GM12864 (cell line): ENCODE data around the gene GOLGA6D.
"Not testable (repeated sequence)": the region's sequence is repeated elsewhere in the genome, so short reads cannot be mapped to it uniquely, and the experiment has no call there.

Experiments
- DNase-seq: peaks from one replicate; pipeline ENCODE4 v3.0.0-alpha.2; 2011; ENCODE audit warnings: low read depth
- H3K4me3 ChIP-seq: 2 replicates; pipeline ENCODE4 v1.5.1; 2011; ENCODE audit warnings: mild to moderate bottlenecking, low read depth, low read length, control low read depth
- TF ChIP-seq, protein P1 (sequence below): IDR thresholded peaks from 2 replicates; pipeline ENCODE4 v1.5.1; 2011; ENCODE audit warnings: low read depth, mild to moderate bottlenecking, moderate library complexity, low read length, control low read depth, inconsistent platforms; ENCODE audit errors: missing control alignments

The GOLGA6D gene

DNA sequence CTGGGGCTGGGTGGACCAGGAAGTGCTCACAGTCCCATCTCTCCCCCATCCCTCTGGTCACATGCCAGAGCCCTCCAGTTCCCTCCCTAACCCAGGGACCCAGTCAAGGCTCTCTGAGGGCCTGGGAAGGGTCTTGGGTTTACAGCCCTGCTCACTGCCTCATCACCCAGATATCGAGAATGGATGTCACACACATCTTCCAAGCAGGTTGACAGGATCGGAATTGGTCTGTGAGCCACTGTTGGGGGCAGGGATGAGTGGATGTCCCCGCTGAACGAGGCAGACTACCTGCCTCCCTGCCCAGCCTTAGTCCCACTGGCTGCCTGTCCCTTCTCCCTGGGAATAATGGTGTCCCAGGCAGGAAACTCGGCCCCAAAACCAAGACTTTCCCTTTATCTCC is 44.5 kb upstream of the GOLGA6D start:
- no peak overlapping the region for H3K4me3 ChIP-seq
- no peak for DNase-seq
- TF ChIP-seq, protein P1, sequence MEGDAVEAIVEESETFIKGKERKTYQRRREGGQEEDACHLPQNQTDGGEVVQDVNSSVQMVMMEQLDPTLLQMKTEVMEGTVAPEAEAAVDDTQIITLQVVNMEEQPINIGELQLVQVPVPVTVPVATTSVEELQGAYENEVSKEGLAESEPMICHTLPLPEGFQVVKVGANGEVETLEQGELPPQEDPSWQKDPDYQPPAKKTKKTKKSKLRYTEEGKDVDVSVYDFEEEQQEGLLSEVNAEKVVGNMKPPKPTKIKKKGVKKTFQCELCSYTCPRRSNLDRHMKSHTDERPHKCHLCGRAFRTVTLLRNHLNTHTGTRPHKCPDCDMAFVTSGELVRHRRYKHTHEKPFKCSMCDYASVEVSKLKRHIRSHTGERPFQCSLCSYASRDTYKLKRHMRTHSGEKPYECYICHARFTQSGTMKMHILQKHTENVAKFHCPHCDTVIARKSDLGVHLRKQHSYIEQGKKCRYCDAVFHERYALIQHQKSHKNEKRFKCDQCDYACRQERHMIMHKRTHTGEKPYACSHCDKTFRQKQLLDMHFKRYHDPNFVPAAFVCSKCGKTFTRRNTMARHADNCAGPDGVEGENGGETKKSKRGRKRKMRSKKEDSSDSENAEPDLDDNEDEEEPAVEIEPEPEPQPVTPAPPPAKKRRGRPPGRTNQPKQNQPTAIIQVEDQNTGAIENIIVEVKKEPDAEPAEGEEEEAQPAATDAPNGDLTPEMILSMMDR = no peak

DNA sequence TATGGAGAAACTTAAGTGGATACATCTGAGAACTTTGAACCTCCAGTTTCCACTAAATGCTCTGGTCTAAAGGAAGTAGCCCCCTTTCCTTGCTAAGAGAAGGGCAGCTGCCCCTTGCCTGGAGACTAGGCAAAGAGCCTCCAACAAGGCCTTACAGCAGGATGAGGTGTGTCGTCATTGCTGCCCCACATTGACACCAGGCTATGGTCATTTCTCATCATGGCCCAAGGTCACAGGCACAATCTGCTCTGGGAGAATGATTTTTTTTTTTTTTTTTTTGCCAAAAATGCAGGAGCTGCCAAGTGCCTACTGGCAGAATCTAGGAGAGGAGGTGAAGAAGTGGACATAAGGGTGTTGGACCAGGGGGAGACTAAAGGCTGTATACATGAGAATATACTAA is 36.9 kb upstream of the GOLGA6D start:
- not testable (repeated sequence) for DNase-seq, H3K4me3 ChIP-seq

DNA sequence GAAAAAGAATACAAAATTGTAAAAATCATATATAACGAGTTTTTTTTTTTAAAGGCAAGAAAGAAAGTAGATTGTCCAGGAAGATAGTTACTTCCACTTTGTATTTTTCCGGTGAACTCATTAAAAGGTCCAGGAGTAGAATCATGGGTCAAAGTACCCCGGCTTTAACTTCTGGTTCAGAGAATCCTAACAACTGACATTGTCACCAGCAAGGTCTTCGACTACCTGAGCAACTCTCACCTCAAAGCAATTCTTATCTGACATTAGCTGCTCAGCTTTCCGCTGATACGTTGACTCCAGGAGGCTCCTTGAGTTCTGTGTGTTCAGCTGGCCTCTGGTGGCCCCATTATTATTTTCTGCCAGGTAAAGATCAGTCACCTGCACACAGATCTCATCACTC is 33.6 kb upstream of the GOLGA6D start:
- not testable (repeated sequence) for DNase-seq, H3K4me3 ChIP-seq

DNA sequence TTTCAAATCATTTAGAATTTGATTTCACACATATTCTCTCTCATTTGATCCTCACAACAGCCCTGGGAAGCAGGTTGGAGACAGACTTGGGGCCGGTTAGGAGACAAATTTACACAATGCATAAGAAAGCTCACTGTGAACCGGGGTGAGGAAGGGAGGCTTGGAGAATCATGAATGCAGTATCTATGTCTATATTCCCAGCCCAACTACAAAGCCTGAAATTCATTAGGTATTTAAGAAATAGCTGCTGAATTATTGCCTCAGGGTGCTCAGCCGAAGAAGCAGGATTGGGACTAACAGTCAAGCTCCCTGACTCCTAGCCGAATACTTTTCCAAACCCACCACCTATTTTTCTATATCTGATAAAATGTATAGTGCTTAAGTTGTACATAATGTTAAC is 32.9 kb upstream of the GOLGA6D start:
- TF ChIP-seq, protein P1 = no peak
- DNase-seq = no peak

DNA sequence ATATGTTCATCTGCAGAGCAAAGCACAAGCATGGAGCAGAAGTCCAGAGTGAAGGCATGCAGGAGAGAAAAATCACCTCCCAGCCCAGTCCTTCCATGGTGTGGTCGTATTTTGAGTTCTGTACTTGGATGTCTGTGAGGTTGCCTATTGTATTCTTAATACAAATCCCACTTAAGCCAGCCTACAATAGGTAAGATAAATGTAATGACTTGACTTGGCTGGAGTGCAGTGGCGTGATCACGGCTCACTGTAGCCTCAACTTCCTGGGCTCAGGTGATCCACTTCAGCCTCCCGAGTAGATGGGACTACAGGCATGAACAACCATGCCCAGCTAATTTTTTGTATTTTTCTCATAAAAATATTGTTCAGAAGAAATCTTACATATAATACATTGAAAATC is 31.3 kb upstream of the GOLGA6D start:
- H3K4me3 ChIP-seq, DNase-seq: not testable (repeated sequence)

More for the DNA sequence above, 32.9 kb upstream of the GOLGA6D start:
- no peak overlapping the region for H3K4me3 ChIP-seq

DNA sequence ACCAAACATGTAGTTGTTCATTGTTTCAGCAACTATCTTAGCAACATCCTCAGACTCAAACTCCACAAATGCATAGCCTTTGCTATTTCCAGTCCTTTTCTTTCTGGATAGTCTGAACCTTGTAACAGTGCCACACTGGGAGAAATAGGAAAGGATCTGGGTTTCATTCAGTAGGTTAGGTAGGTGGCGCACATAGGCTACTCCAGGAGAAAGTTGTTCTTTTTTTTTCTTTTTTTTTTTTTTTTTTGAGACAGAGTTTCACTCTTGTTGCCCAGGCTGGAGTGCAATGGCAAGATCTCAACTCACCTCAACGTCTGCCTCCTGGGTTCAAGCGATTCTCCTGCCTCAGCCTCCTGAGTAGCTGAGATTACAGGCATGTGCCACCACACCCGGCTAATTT is 30.4 kb upstream of the GOLGA6D start:
- not testable (repeated sequence) for H3K4me3 ChIP-seq, DNase-seq

DNA sequence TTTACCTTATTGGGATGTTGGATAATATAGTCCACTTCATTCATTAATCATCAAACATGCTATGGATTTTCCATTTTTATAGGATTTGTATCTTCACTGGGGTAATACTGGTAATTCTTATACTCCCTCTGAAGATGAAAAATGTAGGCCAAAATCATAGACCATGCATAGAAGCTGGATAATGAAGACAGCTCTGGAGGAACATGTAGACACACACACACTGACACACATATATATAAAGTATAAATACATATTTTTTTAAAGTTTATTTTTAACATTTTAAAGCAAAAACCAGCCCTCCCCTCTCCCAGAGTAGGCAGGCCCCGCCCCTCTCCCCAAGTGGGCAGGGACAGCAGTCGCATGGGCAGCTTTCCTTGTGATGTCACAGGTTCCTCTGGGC is 24.6 kb upstream of the GOLGA6D start, which contains the start of gene GOLGA6C:
GOLGA6C (plus strand) TSS at position 301 of the 400 bp plus-strand sequence. CDS start 265 bp downstream, outside the sequence.
- H3K4me3 ChIP-seq, DNase-seq: not testable (repeated sequence)

DNA sequence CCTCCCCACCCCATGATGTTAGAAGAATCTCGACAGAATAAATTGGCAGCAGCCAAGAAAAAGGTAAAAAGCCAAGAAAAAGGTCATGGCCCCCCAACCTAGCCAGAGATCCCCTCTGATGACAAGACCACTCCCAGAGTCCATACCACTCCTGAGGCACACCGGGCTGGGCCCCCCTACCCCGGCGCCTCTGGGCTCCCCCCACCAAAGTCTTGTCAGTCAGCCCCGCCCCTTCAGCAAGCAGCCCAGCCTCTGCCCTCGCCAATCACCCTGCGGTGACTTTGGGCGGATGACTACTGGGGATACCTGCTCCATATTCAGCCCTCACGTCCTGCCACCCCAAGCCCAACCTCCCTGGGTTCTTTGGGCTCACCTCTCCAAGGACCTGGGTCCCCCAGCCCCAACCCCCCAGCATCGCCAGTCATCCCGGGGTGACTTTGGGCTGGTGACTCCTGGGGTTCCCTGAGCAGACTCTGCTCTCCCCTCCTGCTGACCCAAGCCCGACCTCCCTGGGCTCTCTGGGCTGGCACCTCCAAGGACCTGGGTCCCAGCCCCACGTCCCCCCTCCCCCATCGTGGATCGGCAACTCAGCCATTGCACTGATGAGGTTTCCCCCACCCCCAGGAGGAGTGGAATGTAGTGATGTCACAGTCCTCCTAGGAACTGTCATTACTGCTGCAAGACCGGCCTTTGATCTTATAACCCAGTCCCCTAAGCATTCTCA is 23.9 kb upstream of the GOLGA6D start:
- not testable (repeated sequence) for DNase-seq, H3K4me3 ChIP-seq

DNA sequence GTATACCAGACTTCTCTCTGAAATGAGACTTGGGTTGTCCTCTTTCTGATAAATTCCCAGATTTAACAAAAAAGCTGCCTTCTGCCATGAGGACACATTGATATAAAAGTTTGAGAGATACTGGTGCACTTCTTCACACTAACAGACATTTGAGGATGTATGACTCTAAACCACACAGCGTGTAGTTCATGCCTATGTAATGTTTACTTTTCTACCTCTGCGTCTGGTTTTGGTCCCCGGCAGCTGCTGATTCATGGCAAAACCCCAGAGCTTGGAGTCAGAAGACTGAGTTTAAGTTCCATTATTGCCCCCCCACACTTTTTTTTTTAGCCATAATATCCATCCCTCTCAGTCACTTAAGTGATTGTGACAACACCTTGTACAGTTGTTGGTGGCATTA is 22.8 kb upstream of the GOLGA6D start:
- DNase-seq = not testable (repeated sequence)

DNA sequence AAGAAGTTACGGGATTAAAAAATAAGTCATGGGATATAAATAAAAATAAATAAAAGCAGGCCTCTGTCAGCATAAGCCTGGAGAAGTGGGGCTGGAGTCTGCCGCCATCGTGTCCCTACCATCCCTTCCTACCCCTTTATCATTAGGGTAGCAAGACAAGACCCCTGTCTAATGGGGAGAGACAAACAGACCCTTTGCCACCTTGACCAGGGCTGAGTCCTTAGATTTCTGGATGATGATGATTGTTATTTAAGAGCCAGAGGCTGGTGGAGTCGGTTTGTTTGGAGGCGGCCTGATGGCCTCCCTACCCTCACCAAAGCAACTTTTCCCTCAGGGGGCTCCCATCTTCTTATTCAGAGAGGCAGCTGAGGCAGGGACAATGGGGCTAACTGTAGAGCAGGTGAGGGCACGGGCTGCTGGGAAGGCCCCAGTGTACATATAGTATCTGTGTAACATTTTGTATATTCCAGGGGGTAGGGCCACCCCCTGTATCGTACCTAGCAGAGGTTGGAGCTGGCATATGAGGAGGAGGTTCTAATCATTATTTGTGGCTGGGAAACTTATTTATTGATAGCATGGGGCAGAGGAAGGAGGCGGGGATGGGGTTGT is 8.8 kb upstream of the GOLGA6D start:
- not testable (repeated sequence) for H3K4me3 ChIP-seq

More for the DNA sequence above, 22.8 kb upstream of the GOLGA6D start:
- not testable (repeated sequence) for H3K4me3 ChIP-seq

DNA sequence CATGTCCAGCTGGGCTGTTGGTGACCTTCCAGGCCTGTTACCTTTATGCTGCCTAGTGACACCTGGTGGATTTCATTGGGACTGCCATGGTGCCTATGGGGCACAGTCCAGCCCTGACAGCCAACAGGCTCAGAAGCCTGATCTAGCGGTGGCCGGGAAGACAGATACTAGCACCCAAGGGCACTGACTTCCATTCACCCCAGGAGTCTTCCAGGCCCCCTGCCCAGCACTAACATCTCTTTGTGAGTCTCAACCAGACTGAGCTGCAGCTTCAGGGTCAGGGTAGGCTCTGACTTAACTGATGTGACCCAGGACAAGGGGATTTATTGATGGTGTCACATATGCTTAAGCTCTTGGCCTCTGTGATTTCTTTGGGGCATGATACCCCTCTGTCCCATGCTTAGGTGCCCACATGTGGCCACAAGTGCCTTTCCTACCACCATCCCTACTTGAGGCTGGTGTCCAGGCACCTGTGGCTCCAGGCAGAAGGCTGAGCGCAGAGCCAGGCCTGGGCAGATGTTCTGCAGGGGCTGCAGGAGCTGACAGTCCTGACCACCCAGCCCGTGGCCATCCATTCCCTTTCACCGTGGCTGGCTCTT is 8.0 kb upstream of the GOLGA6D start:
- DNase-seq, H3K4me3 ChIP-seq: not testable (repeated sequence)
- TF ChIP-seq, protein P1 = peak; percentile 52

More for the DNA sequence above, 8.8 kb upstream of the GOLGA6D start:
- not testable (repeated sequence) for DNase-seq

DNA sequence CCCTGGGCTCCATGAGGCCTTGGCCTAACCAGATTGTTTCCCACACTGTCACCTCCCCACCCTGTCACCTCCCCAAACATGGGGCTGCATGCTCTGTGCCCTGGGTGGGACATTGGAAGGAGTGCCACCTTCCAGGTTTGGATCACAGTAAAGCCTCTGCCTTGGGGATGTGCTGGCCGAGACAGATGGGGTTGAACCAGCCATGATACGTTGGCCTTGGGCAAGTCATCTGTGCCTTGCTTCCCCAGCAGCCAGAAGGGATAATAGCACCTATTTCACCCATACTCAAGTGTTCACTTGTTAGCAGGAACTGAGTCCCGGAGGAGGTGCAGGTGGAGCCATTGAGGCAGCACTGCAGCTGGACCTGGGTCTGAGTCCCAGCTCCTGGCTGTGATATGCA is 7.0 kb upstream of the GOLGA6D start:
- not testable (repeated sequence) for H3K4me3 ChIP-seq, DNase-seq

DNA sequence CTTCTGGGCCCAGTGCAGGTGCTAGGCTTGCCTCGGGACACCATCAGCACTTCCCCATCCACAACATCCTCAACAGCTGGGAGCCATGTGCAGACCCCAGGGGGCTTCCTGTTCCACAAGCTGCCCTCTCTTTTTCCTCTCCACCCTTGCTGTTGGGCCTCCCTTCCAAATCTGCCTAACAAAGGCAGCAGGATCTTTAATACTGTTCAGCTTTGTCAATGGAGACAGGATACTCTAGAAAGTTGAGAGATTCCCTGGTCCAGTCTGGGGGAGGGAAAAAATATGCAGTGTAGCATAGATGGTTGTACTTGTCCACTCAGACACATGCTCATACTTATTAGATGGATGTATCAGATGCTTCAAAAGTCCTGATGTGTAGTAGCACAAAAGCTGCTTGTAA is 4.1 kb upstream of the GOLGA6D start:
- not testable (repeated sequence) for H3K4me3 ChIP-seq, DNase-seq

DNA sequence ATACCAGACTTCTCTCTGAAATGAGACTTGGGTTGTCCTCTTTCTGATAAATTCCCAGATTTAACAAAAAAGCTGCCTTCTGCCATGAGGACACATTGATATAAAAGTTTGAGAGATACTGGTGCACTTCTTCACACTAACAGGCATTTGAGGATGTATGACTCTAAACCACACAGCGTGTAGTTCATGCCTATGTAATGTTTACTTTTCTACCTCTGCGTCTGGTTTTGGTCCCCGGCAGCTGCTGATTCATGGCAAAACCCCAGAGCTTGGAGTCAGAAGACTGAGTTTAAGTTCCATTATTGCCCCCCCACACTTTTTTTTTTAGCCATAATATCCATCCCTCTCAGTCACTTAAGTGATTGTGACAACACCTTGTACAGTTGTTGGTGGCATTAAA is 1.5 kb downstream of the GOLGA6D start:
- H3K4me3 ChIP-seq, DNase-seq: not testable (repeated sequence)

DNA sequence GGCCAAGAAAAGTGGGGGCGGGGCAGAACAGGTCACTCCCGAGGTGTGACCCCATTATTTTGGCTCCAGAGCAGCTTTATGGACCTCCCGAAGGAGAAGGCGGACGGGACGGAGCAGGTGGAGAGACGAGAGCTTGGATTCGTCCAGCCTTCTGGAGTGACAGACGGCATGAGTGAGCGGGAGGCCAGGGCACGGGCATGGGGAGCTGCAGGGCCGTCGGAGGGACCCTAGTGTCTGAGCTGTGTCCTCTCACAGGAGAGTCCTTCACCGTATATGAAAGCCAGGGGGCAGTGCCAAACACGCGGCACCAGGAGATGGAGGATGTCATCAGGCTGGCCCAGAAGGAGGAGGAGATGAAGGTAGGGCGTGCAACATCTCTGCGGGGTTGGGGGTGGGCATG is 11.0 kb downstream of the GOLGA6D start:
- not testable (repeated sequence) for H3K4me3 ChIP-seq, DNase-seq
